H1 (cell line): ENCODE measurements around the gene TWIST2.

Experiments
- CEBPB ChIP-seq: IDR thresholded peaks from 2 replicates; pipeline ENCODE4 v1.6.1; 2012; ENCODE audit warnings: low read depth, low read length
- GTF2F1 ChIP-seq: IDR thresholded peaks from 2 replicates; pipeline ENCODE4 v1.6.1; 2012; ENCODE audit warnings: low read depth, low read length, improper control_type of control experiment, borderline replicate concordance
- HDAC2 ChIP-seq, 2 experiments: fragments of 300-600 bp in 1 of 2; sonication (generic) in 1 of 2; IDR thresholded peaks; 2 replicates each; pipeline ENCODE4 v1.6.1; 2011 to 2012; ENCODE audit warnings: low read depth in 2 of 2, low read length in 2 of 2, mild to moderate bottlenecking in 2 of 2, moderate library complexity in 2 of 2, borderline replicate concordance in 1 of 2, inconsistent platforms in 1 of 2
- SIX5 ChIP-seq: IDR thresholded peaks from 2 replicates; pipeline ENCODE4 v1.6.1; 2011; ENCODE audit warnings: mild to moderate bottlenecking, low read depth, low read length
- TCF12 ChIP-seq: IDR thresholded peaks from 2 replicates; pipeline ENCODE4 v1.6.1; 2011; ENCODE audit warnings: low read depth, mild to moderate bottlenecking, low read length
- TF ChIP-seq, protein P1 (sequence below), 3 experiments: IDR thresholded peaks; 1 replicate in 2 of 3; 2 replicates in 1 of 3; pipeline versions ENCODE4 v1.5.1 to v1.6.1; 2011; ENCODE audit warnings: low read length in 3 of 3, mild to moderate bottlenecking in 3 of 3, inconsistent platforms in 2 of 3, low read depth in 1 of 3, moderate library complexity in 1 of 3; ENCODE audit not compliant: insufficient read depth in 1 of 3; ENCODE audit errors: control extremely low read depth in 1 of 3

DNA sequence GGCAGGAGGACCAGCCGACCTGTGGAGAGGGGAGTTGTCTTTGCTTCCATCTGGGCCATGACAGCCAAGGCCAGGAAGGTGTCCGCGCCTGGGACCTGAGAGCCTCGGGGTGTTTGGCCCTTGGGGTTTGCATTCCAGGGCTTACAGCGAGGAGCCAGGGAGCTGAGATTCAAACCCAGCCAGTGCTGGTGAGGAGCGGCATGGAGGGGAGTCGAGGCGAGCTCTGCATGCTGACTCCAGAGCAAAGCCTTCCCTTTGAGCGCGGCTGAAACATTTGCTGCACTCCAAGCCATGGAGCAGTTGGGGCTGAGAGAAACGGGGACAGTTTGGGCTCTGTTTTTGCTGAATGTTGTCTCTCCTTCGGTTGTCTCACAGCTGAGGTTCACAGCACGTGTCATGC is 77.4 kb downstream of the TWIST2 start:
- TF ChIP-seq, protein P1, sequence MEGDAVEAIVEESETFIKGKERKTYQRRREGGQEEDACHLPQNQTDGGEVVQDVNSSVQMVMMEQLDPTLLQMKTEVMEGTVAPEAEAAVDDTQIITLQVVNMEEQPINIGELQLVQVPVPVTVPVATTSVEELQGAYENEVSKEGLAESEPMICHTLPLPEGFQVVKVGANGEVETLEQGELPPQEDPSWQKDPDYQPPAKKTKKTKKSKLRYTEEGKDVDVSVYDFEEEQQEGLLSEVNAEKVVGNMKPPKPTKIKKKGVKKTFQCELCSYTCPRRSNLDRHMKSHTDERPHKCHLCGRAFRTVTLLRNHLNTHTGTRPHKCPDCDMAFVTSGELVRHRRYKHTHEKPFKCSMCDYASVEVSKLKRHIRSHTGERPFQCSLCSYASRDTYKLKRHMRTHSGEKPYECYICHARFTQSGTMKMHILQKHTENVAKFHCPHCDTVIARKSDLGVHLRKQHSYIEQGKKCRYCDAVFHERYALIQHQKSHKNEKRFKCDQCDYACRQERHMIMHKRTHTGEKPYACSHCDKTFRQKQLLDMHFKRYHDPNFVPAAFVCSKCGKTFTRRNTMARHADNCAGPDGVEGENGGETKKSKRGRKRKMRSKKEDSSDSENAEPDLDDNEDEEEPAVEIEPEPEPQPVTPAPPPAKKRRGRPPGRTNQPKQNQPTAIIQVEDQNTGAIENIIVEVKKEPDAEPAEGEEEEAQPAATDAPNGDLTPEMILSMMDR (IDR thresholded peaks at IDR 0.05; ENCODE audit: control extremely low read depth in 1 of 3, insufficient read depth in 1 of 3, low read depth in 1 of 3, low read length in 3 of 3), result no peak
- TF ChIP-seq HDAC2 (IDR thresholded peaks at IDR 0.05; ENCODE audit: borderline replicate concordance in 1 of 2, low read depth in 2 of 2, low read length in 2 of 2) (no peak), SIX5 (no peak), CEBPB (no peak), GTF2F1 (no peak), TCF12 (no peak)
